Measurements from ENCODE around the gene FAM114A2.

GRCh38 chr5:154049636-154050035, 10.9 kb upstream of the FAM114A2 start:
- TF ChIP-seq CTCF (IDR thresholded peaks at IDR 0.05), result no peak
- no peak for TF ChIP-seq POLR2A (IDR thresholded peaks at IDR 0.05)

Data from right lobe of liver (tissue), 4 donors.